ENCODE measurements around the gene NR5A2.

NR5A2 gene

DNA sequence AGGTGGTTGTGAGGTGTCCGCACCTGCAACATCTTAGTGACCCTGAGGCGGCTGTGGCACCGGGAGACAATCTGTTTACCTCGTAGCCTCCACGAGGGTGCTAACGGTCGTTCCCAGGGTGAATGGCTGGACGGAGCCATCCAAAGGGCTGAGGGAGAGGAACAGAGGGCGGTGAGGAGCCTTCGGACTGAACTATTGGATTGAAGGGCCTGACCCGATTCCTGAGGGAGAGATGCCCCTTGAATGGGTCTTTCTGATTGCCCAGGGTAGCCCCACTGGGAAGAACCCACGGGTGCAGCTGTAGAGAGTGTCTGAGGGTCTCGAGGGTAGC is 2.3 kb downstream of the NR5A2 start:
- no peak for DNase-seq (ENCODE audit: low spot score)
- TF ChIP-seq, protein P1, sequence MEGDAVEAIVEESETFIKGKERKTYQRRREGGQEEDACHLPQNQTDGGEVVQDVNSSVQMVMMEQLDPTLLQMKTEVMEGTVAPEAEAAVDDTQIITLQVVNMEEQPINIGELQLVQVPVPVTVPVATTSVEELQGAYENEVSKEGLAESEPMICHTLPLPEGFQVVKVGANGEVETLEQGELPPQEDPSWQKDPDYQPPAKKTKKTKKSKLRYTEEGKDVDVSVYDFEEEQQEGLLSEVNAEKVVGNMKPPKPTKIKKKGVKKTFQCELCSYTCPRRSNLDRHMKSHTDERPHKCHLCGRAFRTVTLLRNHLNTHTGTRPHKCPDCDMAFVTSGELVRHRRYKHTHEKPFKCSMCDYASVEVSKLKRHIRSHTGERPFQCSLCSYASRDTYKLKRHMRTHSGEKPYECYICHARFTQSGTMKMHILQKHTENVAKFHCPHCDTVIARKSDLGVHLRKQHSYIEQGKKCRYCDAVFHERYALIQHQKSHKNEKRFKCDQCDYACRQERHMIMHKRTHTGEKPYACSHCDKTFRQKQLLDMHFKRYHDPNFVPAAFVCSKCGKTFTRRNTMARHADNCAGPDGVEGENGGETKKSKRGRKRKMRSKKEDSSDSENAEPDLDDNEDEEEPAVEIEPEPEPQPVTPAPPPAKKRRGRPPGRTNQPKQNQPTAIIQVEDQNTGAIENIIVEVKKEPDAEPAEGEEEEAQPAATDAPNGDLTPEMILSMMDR (IDR thresholded peaks at IDR 0.05; ENCODE audit: extremely low read depth, missing control alignments): no peak

DNA sequence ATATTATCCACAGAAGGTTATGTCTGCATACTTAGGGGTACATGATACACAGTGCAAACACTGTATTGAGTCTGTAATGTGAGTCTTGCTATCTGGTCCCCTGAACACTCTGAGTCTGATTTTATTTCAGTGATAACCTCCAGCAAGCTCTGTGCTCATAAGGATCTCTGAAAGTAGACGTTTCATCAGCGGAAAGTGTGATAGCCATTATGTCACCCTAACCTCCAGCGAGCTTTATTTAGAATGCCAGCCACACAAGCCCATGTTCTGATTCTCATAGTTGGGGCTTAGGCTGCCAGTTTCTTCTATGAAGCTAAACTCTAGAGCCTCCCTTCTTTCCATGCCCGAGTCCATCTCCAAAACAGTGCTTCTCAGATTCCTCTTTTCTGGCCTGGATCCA is 3.3 kb downstream of the NR5A2 start:
- no peak for DNase-seq (ENCODE audit: low spot score)
- TF ChIP-seq, protein P1 (IDR thresholded peaks at IDR 0.05; ENCODE audit: extremely low read depth, missing control alignments): no peak

DNA sequence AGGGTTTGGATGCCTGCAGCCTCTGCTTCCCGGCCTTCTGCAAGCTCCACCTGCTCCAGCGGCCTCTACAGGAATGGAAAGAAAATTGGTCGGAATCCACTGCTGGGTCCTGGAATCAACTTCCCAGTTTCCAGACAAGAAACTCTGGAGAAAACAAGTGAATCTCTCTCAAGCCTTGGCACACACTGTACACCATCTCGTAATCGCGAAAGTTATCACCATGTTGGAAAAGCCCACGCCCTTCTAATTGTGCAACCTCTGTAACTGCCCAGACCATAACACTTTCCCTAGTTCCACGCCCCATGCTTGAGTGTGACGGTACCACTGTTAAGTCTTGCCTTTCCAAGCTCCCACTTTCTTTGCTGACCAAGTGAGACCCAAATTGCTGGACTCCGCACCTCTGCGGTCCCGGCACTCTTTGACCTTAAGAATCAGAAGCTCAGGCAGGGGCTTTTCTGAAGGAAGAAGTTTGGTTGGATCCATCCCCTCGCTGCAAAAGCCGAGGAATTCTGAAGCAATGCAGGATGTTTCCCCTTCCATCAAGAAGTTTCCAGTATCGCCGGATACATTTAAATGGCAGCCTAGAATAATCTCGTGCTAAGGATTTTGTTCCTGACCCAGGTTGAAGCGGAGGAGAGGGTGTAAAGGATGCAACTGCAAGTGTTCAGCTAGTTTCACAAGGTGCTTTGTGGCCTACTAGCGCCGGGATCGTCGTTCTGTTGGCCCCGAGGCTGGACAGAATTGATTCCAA is 6.2 kb downstream of the NR5A2 start:
- DNase-seq (ENCODE audit: low spot score): no peak
- TF ChIP-seq, protein P1 (IDR thresholded peaks at IDR 0.05; ENCODE audit: extremely low read depth, missing control alignments): no peak

DNA sequence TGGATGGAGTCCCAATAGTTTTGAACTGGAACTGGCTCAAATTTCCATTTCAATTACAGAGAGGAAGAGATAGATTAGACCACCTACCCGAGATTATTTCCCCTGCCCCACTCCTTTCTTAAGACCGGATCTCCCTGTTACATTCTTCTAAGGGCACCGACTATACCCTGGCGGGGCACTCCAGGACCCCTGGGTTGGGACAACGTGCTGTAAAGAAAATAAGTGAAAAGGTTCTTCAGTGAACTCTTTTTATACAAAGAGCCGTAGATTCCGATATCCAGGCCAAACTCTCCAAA is 6.7 kb downstream of the NR5A2 start:
- TF ChIP-seq, protein P1 (IDR thresholded peaks at IDR 0.05; ENCODE audit: extremely low read depth, missing control alignments): no peak
- DNase-seq (ENCODE audit: low spot score): no peak

DNA sequence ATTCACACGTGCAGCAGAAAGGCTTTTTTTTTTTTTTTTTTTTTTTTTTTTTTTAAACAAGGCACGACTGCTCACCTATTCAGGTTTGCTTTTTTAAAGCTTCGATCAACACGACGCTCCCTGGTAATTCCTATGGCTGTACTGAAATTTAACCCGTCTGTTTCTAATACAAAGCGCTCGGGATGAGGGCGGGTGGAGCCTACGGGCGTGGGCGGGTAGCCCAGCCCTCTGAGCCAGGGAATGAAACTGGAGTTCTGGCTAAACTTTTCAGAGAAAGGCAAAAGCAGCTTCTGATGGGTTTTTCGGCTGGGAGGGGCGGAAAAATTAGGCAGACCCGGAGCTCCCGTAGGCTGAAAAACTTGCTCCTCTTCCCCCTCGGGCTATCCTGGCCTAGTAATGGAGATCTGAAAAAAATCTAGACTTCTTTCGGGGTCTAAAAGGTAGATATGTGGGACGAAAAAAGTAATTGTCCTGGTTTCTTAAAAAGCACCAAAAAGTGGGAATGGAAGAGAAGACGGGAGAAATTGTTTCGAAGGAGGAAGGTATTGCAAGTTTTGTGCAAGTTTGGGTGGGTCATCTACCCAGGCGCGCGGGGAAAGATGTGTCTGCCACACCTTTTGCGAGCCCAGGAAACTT is 7.4 kb downstream of the NR5A2 start:
- TF ChIP-seq, protein P1 (IDR thresholded peaks at IDR 0.05; ENCODE audit: extremely low read depth, missing control alignments): no peak
- DNase-seq (ENCODE audit: low spot score): peak; percentile 17

DNA sequence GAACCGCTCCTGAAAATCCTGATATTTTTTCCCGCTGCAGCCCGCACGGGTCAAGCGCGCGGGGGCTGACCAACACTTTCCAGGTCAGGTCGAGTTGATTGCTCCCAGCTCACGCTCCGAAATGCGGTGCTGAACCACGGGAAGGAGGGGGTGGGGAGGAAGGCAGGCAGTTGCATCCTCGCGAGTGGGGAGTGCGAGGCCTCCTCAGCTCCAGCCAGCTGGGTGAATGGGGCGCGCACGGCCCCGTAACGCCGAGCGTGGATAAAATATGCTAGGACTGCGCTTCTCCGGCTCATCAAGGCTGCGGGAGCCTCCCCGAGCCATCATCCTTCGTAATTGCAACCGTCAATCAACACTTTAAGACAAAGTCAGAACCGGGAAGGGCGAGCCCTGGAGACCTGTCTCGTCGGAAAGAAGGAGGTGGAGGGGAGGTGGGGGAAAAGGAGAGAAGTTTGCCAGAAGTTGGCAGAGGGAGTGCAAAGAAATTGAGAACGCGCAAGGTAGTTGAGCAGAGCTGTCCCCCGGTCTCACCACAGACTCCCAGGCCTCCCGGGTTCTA is 8.0 kb downstream of the NR5A2 start:
- TF ChIP-seq, protein P1 (IDR thresholded peaks at IDR 0.05; ENCODE audit: extremely low read depth, missing control alignments): no peak
- no peak for DNase-seq (ENCODE audit: low spot score)

DNA sequence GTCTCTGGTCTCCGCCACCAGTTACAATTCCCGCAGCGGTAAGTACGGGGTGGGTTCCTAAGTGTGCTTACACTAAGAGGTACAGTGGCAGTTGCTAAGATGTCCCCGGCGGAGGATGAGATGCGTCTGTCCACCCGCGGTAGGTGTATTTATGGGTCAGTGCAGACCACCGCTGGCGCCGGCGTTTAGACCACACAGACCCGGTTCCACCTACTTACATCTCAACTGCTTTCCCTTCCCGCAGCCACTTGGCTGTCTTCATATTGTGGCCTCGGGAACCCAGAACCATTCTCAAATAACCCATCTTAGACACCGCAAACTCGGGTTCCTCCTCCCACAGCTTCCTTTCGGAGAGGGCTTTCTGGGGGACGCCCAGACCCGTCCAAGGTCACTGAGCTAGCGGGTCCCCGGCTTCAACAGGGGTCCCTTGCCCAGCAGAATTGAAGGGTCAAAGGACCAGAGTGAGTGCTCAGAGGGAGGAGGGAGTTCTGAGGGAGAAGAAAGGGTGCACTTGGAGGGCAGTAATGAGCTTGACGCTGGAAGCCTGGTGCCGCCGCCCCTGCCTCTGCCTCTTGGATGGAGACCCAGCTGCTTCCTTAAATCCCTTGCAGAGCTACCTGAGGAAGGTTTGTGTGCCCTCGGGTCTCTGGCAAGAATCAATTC is 8.6 kb downstream of the NR5A2 start:
- DNase-seq (ENCODE audit: low spot score): peak; percentile 25
- TF ChIP-seq, protein P1 (IDR thresholded peaks at IDR 0.05; ENCODE audit: extremely low read depth, missing control alignments): no peak

Measured in GM20000 (cell line).